ENCODE data around the gene BPIFB6. TPM values are rescaled to one million over a fixed set of nuclear protein-coding genes. Genes with fewer than 3 reads are reported as not detected.

Gene BPIFB6
- total and polyA plus RNA-seq, 2 donors (not counting 3 experiments of a cell fraction or from before 2014, with no cell fraction given): not detected

DNA sequence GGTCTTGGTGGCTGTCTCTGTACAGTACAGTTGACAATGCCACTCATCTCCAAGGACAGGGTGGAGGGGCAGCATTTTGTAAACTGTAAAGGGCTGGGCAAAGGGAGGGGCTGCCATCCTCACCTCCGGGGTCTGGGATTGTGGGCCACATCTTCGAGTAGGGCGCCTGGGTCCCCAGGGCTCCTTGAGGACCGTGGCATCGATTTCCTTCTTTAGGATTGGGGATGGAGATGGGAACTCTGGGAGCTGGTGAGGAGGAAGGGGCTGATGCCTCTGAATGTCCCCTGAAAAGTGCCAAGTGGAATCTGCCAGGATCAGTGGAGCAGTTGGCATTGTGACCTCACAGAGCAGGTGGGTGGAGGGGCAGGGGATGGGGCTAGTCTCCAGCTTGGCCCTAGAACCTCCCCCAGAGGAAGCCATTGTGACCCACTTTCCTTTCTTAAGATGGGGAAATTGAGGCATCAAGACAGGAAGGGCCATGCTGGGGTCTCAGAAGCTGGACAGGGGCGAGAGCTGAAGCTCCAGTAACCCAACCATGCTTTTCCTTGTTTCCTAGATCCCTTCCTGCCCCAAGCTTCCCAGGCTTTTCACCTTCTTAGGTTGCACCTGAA, 27.2 kb upstream of the BPIFB6 start, which contains the start of gene SUN5:
SUN5 (minus strand) TSS at position 293 of the 611 bp plus-strand sequence; CDS start at position 200, 93 bp downstream.
- no peaks in the 10 kb centered on the region for H3K79me2 ChIP-seq (ENCODE audit: control insufficient read depth, insufficient read depth, low read length)
- no peak within 1 kb of the TSS for H3K27ac ChIP-seq (ENCODE audit: insufficient read depth, low read depth, low read length)
- H3K4me1 ChIP-seq (ENCODE audit: control insufficient read depth, extremely low read depth, insufficient read depth, low read length): no peaks in the 10 kb centered on the region
- no peaks in the 10 kb centered on the region for H3K27me3 ChIP-seq (ENCODE audit: control insufficient read depth in 2 of 2, insufficient read depth in 2 of 2, low read length in 2 of 2)
- dilution Hi-C loops (cut with MboI; ENCODE audit: extremely low pct_ligation_motif_present, low sequenced_read_pairs) (no loop called here), intact Hi-C loops (cut with micrococcal nuclease) (no loop called here)
- H2AFZ ChIP-seq (ENCODE audit: low read depth, low read length): no peak within 1 kb of the TSS
- no peak within 1 kb of the TSS for H3K4me2 ChIP-seq (ENCODE audit: insufficient read depth, low read length)
- no TSS peak for BruUV-seq (replicated peaks)
- no peaks in the 10 kb centered on the region for H3K9me3 ChIP-seq (replicated peaks; ENCODE audit: control insufficient read depth, insufficient read depth, low read length)
- TF ChIP-seq, protein P1, sequence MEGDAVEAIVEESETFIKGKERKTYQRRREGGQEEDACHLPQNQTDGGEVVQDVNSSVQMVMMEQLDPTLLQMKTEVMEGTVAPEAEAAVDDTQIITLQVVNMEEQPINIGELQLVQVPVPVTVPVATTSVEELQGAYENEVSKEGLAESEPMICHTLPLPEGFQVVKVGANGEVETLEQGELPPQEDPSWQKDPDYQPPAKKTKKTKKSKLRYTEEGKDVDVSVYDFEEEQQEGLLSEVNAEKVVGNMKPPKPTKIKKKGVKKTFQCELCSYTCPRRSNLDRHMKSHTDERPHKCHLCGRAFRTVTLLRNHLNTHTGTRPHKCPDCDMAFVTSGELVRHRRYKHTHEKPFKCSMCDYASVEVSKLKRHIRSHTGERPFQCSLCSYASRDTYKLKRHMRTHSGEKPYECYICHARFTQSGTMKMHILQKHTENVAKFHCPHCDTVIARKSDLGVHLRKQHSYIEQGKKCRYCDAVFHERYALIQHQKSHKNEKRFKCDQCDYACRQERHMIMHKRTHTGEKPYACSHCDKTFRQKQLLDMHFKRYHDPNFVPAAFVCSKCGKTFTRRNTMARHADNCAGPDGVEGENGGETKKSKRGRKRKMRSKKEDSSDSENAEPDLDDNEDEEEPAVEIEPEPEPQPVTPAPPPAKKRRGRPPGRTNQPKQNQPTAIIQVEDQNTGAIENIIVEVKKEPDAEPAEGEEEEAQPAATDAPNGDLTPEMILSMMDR (IDR thresholded peaks at IDR 0.05; ENCODE audit: extremely low read depth in 1 of 2, insufficient read depth in 1 of 2, low read depth in 1 of 2, low read length in 2 of 2): no peak
- TF ChIP-seq EZH2 (IDR thresholded peaks at IDR 0.05; ENCODE audit: borderline replicate concordance, low read depth, low read length, severe bottlenecking) (no peak), POLR2A (IDR thresholded peaks at IDR 0.05; ENCODE audit: low read depth, low read length) (no peak), POLR2AphosphoS5 (IDR thresholded peaks at IDR 0.05; ENCODE audit: insufficient read depth, low read depth, low read length) (no peak), FOS (IDR thresholded peaks at IDR 0.05; ENCODE audit: borderline replicate concordance, insufficient read depth, low read length) (no peak), JUN (IDR thresholded peaks at IDR 0.05; ENCODE audit: borderline replicate concordance, insufficient read depth, insufficient read length, low read depth) (no peak)
- TF ChIP-seq, protein P2, sequence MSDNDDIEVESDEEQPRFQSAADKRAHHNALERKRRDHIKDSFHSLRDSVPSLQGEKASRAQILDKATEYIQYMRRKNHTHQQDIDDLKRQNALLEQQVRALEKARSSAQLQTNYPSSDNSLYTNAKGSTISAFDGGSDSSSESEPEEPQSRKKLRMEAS (IDR thresholded peaks at IDR 0.05; ENCODE audit: insufficient read depth, insufficient read length): no peak
- CTCF ChIA-PET: interaction anchor here (0.6 to 2.7 kb wide), 9 partner anchors 9 to 214 kb away, joined by 3 to 28 read pairs (median 4); no protein-coding TSS in a partner anchor
- no peaks in the 10 kb centered on the region for H3K36me3 ChIP-seq (ENCODE audit: control insufficient read depth in 2 of 2, extremely low read depth in 1 of 2, insufficient read depth in 2 of 2, low read length in 2 of 2)
- H4K20me1 ChIP-seq (replicated peaks; ENCODE audit: control insufficient read depth, extremely low read depth, insufficient read depth, low read length): no peaks in the 10 kb centered on the region
- H3K9me1 ChIP-seq (replicated peaks; ENCODE audit: control insufficient read depth, extremely low read depth, insufficient read depth, low read length): no peaks in the 10 kb centered on the region
- no peak within 1 kb of the TSS for H3K4me3 ChIP-seq (replicated peaks in 1 of 3; ENCODE audit: insufficient read depth in 1 of 3, low read depth in 1 of 3, low read length in 3 of 3)
- no peak for DNase-seq (ENCODE audit: low read depth, low spot score)
- POLR2A ChIA-PET: interaction anchor here (0.6 kb wide), 1 partner anchor 116 kb away, joined by 6 read pairs; no protein-coding TSS in a partner anchor
- H3K9ac ChIP-seq (replicated peaks; ENCODE audit: extremely low read depth, insufficient read depth, low read length): no peak within 1 kb of the TSS
- FAIRE-seq: no peak

Data from endothelial cell of umbilical vein (primary cell).